Measurements from ENCODE around the gene SEC14L2.

Gene SEC14L2

GRCh38 chr22:30371981-30372380, 24.8 kb upstream of the SEC14L2 start:
- Histone ChIP-seq H3K36me3 (replicated peaks in 1 of 2; ENCODE audit: control insufficient read depth in 2 of 2, insufficient read depth in 2 of 2, low read length in 2 of 2) (peaks cover 8 to 9% of the 10 kb centered on the region in 2 donors), H3K4ac (ENCODE audit: low read length) (no peak overlapping the region), H4K91ac (ENCODE audit: low read depth, low read length, poor library complexity) (peak overlapping the region; percentile 14), H2BK12ac (ENCODE audit: low read length) (peak overlapping the region; percentile 23), H3K18ac (ENCODE audit: low read length) (peak overlapping the region; percentile 23), H3K9me3 (replicated peaks in 1 of 2; ENCODE audit: control insufficient read depth in 2 of 2, insufficient read depth in 1 of 2, low read depth in 1 of 2, low read length in 2 of 2) (no peaks in the 10 kb centered on the region), H3K4me2 (ENCODE audit: insufficient read depth, low read length, poor library complexity, severe bottlenecking) (no peak overlapping the region), H4K8ac (ENCODE audit: low read depth, low read length) (no peak overlapping the region), H2BK120ac (ENCODE audit: low read depth, low read length) (no peak overlapping the region), H3K14ac (ENCODE audit: low read length) (peak overlapping the region; percentile 77), H3K4me1 (ENCODE audit: control insufficient read depth in 2 of 2, insufficient read depth in 1 of 2, low read depth in 1 of 2, low read length in 2 of 2) (peaks cover 2 to 6% of the 10 kb centered on the region in 2 donors), H3K9ac (ENCODE audit: low read depth, low read length, poor library complexity) (no peak overlapping the region), H3K27me3 (ENCODE audit: control insufficient read depth in 3 of 3, insufficient read depth in 3 of 3, low read depth in 1 of 3, low read length in 3 of 3) (no peaks in the 10 kb centered on the region), H2AFZ (ENCODE audit: low read length) (no peak overlapping the region), H3K23ac (ENCODE audit: low read depth, low read length, poor library complexity) (peak overlapping the region; percentile 38), H2AK5ac (ENCODE audit: low read depth, low read length) (no peak overlapping the region), H3K79me1 (ENCODE audit: low read depth, low read length) (peaks cover 2% of the 10 kb centered on the region), H3K27ac (replicated peaks; ENCODE audit: low read length) (no peak overlapping the region), H3K4me3 (ENCODE audit: low read length in 2 of 2) (no peak overlapping the region), H2BK15ac (ENCODE audit: low read length) (no peak overlapping the region), H2BK5ac (ENCODE audit: low read length) (no peak overlapping the region)
- WGBS, 2 donors (ENCODE audit: extremely low coverage in 2 of 2, insufficient read length in 2 of 2, insufficient replicate concordance in 1 of 2): no CpG with 5 or more reads among the region's 13 CpGs
- DNase-seq (ENCODE audit: low spot score): no peak

DNA sequence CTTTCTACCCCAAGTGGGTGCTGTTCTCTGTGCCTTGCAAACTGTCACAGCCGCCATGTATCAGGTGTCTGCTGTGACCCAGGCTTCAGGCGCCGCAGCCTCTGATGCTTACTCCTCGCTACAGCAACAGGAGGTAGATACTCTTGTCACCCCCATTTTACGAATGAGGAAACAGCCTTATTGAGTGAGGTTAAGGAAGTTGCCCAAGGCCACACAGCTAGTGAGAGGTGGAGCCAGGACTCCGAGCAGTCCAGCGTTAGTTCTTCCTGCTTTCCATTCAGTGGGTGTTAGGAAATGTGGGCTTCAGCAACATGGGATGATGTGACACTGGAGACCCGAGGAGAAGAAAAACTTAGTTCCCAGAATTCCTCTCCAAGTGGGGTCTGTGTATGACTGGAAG, 23.9 kb upstream of the SEC14L2 start:
- Histone ChIP-seq H3K9me3 (replicated peaks in 1 of 2; ENCODE audit: control insufficient read depth in 2 of 2, insufficient read depth in 1 of 2, low read depth in 1 of 2, low read length in 2 of 2) (no peaks in the 10 kb centered on the region), H3K4me1 (ENCODE audit: control insufficient read depth in 2 of 2, insufficient read depth in 1 of 2, low read depth in 1 of 2, low read length in 2 of 2) (peaks cover 2 to 6% of the 10 kb centered on the region in 2 donors), H3K18ac (ENCODE audit: low read length) (no peak overlapping the region), H4K8ac (ENCODE audit: low read depth, low read length) (no peak overlapping the region), H3K4me3 (ENCODE audit: low read length in 2 of 2) (no peak overlapping the region), H3K27me3 (ENCODE audit: control insufficient read depth in 3 of 3, insufficient read depth in 3 of 3, low read depth in 1 of 3, low read length in 3 of 3) (no peaks in the 10 kb centered on the region), H2BK5ac (ENCODE audit: low read length) (no peak overlapping the region), H3K4ac (ENCODE audit: low read length) (no peak overlapping the region), H3K23ac (ENCODE audit: low read depth, low read length, poor library complexity) (peak overlapping the region; percentile 6), H2BK12ac (ENCODE audit: low read length) (no peak overlapping the region), H2AK5ac (ENCODE audit: low read depth, low read length) (no peak overlapping the region), H3K27ac (replicated peaks; ENCODE audit: low read length) (no peak overlapping the region), H3K14ac (ENCODE audit: low read length) (no peak overlapping the region), H3K4me2 (ENCODE audit: insufficient read depth, low read length, poor library complexity, severe bottlenecking) (no peak overlapping the region), H2BK120ac (ENCODE audit: low read depth, low read length) (no peak overlapping the region), H3K79me1 (ENCODE audit: low read depth, low read length) (peaks cover 2% of the 10 kb centered on the region), H4K91ac (ENCODE audit: low read depth, low read length, poor library complexity) (no peak overlapping the region), H3K9ac (ENCODE audit: low read depth, low read length, poor library complexity) (no peak overlapping the region), H3K36me3 (replicated peaks in 1 of 2; ENCODE audit: control insufficient read depth in 2 of 2, insufficient read depth in 2 of 2, low read length in 2 of 2) (peaks cover 12 to 17% of the 10 kb centered on the region in 2 donors), H2BK15ac (ENCODE audit: low read length) (no peak overlapping the region), H2AFZ (ENCODE audit: low read length) (no peak overlapping the region)
- no peak for DNase-seq (ENCODE audit: low spot score)
- no CpG with 5 or more reads among the region's 8 CpGs for WGBS, 2 donors (ENCODE audit: extremely low coverage in 2 of 2, insufficient read length in 2 of 2, insufficient replicate concordance in 1 of 2)

- Histone ChIP-seq H3K4me2 (ENCODE audit: insufficient read depth, low read length, poor library complexity, severe bottlenecking) (no peak overlapping the region), H3K23ac (ENCODE audit: low read depth, low read length, poor library complexity) (peak overlapping the region; percentile 75), H3K27ac (replicated peaks; ENCODE audit: low read length) (no peak overlapping the region), H2BK5ac (ENCODE audit: low read length) (no peak overlapping the region), H3K4me3 (ENCODE audit: low read length in 2 of 2) (no peak overlapping the region), H3K36me3 (replicated peaks in 1 of 2; ENCODE audit: control insufficient read depth in 2 of 2, insufficient read depth in 2 of 2, low read length in 2 of 2) (peaks cover 12 to 19% of the 10 kb centered on the region in 2 donors), H2BK120ac (ENCODE audit: low read depth, low read length) (no peak overlapping the region), H3K4ac (ENCODE audit: low read length) (peak overlapping the region; percentile 26), H3K14ac (ENCODE audit: low read length) (no peak overlapping the region), H2BK15ac (ENCODE audit: low read length) (no peak overlapping the region), H3K9me3 (replicated peaks in 1 of 2; ENCODE audit: control insufficient read depth in 2 of 2, insufficient read depth in 1 of 2, low read depth in 1 of 2, low read length in 2 of 2) (no peaks in the 10 kb centered on the region), H4K91ac (ENCODE audit: low read depth, low read length, poor library complexity) (no peak overlapping the region), H3K79me1 (ENCODE audit: low read depth, low read length) (peaks cover 2% of the 10 kb centered on the region), H2AFZ (ENCODE audit: low read length) (no peak overlapping the region), H2BK12ac (ENCODE audit: low read length) (no peak overlapping the region), H3K18ac (ENCODE audit: low read length) (peak overlapping the region; percentile 52), H3K4me1 (ENCODE audit: control insufficient read depth in 2 of 2, insufficient read depth in 1 of 2, low read depth in 1 of 2, low read length in 2 of 2) (peaks cover 2 to 6% of the 10 kb centered on the region in 2 donors), H2AK5ac (ENCODE audit: low read depth, low read length) (peak overlapping the region; percentile 32), H3K27me3 (ENCODE audit: control insufficient read depth in 3 of 3, insufficient read depth in 3 of 3, low read depth in 1 of 3, low read length in 3 of 3) (no peaks in the 10 kb centered on the region), H4K8ac (ENCODE audit: low read depth, low read length) (no peak overlapping the region), H3K9ac (ENCODE audit: low read depth, low read length, poor library complexity) (peak overlapping the region; percentile 78)
- no CpG with 5 or more reads among the region's 33 CpGs for WGBS, 2 donors (ENCODE audit: extremely low coverage in 2 of 2, insufficient read length in 2 of 2, insufficient replicate concordance in 1 of 2)
- DNase-seq (ENCODE audit: low spot score): no peak
Measured at GRCh38 chr22:30373331-30374325, 23.2 kb upstream of the SEC14L2 start.

GRCh38 chr22:30375312-30375849, 21.4 kb upstream of the SEC14L2 start:
- H3K18ac ChIP-seq (ENCODE audit: low read length): no peak overlapping the region
- no peaks in the 10 kb centered on the region for H3K79me1 ChIP-seq (ENCODE audit: low read depth, low read length)
- no peaks in the 10 kb centered on the region for H3K9me3 ChIP-seq (replicated peaks in 1 of 2; ENCODE audit: control insufficient read depth in 2 of 2, insufficient read depth in 1 of 2, low read depth in 1 of 2, low read length in 2 of 2)
- no peak overlapping the region for H3K4me2 ChIP-seq (ENCODE audit: insufficient read depth, low read length, poor library complexity, severe bottlenecking)
- H2BK12ac ChIP-seq (ENCODE audit: low read length): no peak overlapping the region
- H4K91ac ChIP-seq (ENCODE audit: low read depth, low read length, poor library complexity): no peak overlapping the region
- H3K4me3 ChIP-seq (ENCODE audit: low read length in 2 of 2): no peak overlapping the region
- H3K36me3 ChIP-seq (replicated peaks in 1 of 2; ENCODE audit: control insufficient read depth in 2 of 2, insufficient read depth in 2 of 2, low read length in 2 of 2): peaks cover 16 to 35% of the 10 kb centered on the region in 2 donors
- no peak overlapping the region for H3K9ac ChIP-seq (ENCODE audit: low read depth, low read length, poor library complexity)
- WGBS, 2 donors (ENCODE audit: extremely low coverage in 2 of 2, insufficient read length in 2 of 2, insufficient replicate concordance in 1 of 2): no CpG with 5 or more reads among the region's 13 CpGs
- H2AFZ ChIP-seq (ENCODE audit: low read length): no peak overlapping the region
- DNase-seq (ENCODE audit: low spot score): no peak
- peaks cover 2 to 6% of the 10 kb centered on the region in 2 donors for H3K4me1 ChIP-seq (ENCODE audit: control insufficient read depth in 2 of 2, insufficient read depth in 1 of 2, low read depth in 1 of 2, low read length in 2 of 2)
- H2AK5ac ChIP-seq (ENCODE audit: low read depth, low read length): no peak overlapping the region
- no peak overlapping the region for H3K27ac ChIP-seq (replicated peaks; ENCODE audit: low read length)
- H2BK120ac ChIP-seq (ENCODE audit: low read depth, low read length): no peak overlapping the region
- no peak overlapping the region for H4K8ac ChIP-seq (ENCODE audit: low read depth, low read length)
- H3K14ac ChIP-seq (ENCODE audit: low read length): no peak overlapping the region
- H2BK15ac ChIP-seq (ENCODE audit: low read length): no peak overlapping the region
- no peak overlapping the region for H2BK5ac ChIP-seq (ENCODE audit: low read length)
- no peak overlapping the region for H3K4ac ChIP-seq (ENCODE audit: low read length)
- H3K23ac ChIP-seq (ENCODE audit: low read depth, low read length, poor library complexity): no peak overlapping the region
- no peaks in the 10 kb centered on the region for H3K27me3 ChIP-seq (ENCODE audit: control insufficient read depth in 3 of 3, insufficient read depth in 3 of 3, low read depth in 1 of 3, low read length in 3 of 3)
